Left lung (tissue), 10 donors: Measurements from ENCODE around the gene FGF8. TPM values are rescaled to one million over a fixed set of nuclear protein-coding genes. Genes with fewer than 3 reads are reported as not detected.

Experiments used
- ATAC-seq: fragments of 200-7000 bp; cut with Tn5 transposase; one replicate; pipeline ENCODE4 v1.9.1; 2020; ENCODE audit warnings: moderate library complexity
- DNase-seq, 4 donors: peaks; one replicate each; pipeline ENCODE4 v3.0.0-alpha.2; 2013 to 2020
- H3K27ac ChIP-seq, 2 donors: fragments of 200-600 bp; sonication (generic) in 1 of 2; one replicate each; pipeline versions ENCODE4 v1.5.0 to v1.8.0; 2020 to 2021
- H3K27me3 ChIP-seq, 2 donors: fragments of 200-600 bp; sonication (generic) in 1 of 2; one replicate each; pipeline versions ENCODE4 v1.5.0 to v1.8.0; 2020 to 2021
- H3K36me3 ChIP-seq, 2 donors: fragments of 200-600 bp; sonication (generic) in 1 of 2; one replicate each; pipeline versions ENCODE4 v1.5.0 to v1.8.0; 2020 to 2021
- H3K4me1 ChIP-seq, 2 donors: fragments of 200-600 bp; one replicate each; pipeline ENCODE4 v1.8.0; 2021
- H3K4me3 ChIP-seq, 2 donors: fragments of 200-600 bp; sonication (generic) in 1 of 2; one replicate each; pipeline versions ENCODE4 v1.5.0 to v1.8.0; 2020 to 2021; ENCODE audit warnings: mild to moderate bottlenecking in 1 of 2
- H3K9me3 ChIP-seq, 2 donors: fragments of 200-600 bp; sonication (generic) in 1 of 2; one replicate each; pipeline versions ENCODE4 v1.5.0 to v1.8.0; 2020 to 2021
- CTCF ChIP-seq, 2 donors: fragments of 200-600 bp; sonication (generic) in 1 of 2; IDR thresholded peaks; one replicate each; pipeline versions ENCODE4 v1.5.0 to v1.8.0; 2021; ENCODE audit warnings: antibody characterized with exemption in 2 of 2
- intact Hi-C, 2 donors: fragments of 100-400 bp; cut with DNase I; formaldehyde crosslinking; loops; one replicate each; pipeline versions ENCODE4 v1.11.2 to v1.14.2; 2022
- polyA plus RNA-seq, 6 donors: library from polyadenylated mRNA; unstranded; fragments of 120-200 nt; gene quantifications; one replicate each; pipeline ENCODE4 v1.2.1, GENCODE V29; 2013; ENCODE audit not compliant: insufficient read length in 6 of 6
- total RNA-seq, 2 donors: library from RNA; stranded (reverse); fragmentation: NEBNext Ultra II Directional; extraction: Animal tissue kit (Norgen Biotek cat#: 25700); gene quantifications; one replicate each; pipeline ENCODE4 v1.2.1, GENCODE V29; 2021
- donor health status: DM: no; HTN: yes; CAD: no.
- donor health status: DM: no; HTN: no; CAD: no.

Gene FGF8
- total and polyA plus RNA-seq, 8 donors = 0.15 TPM; not detected in 7

- TF ChIP-seq CTCF (IDR thresholded peaks at IDR 0.05) = no peak
- ATAC-seq = no peak
- Histone ChIP-seq H3K9me3 (no peaks in the 10 kb centered on the region), H3K4me1 (no peaks in the 10 kb centered on the region), H3K27ac (no peak overlapping the region), H3K36me3 (no peaks in the 10 kb centered on the region), H3K27me3 (no peaks in the 10 kb centered on the region), H3K4me3 (no peak overlapping the region)
- intact Hi-C loops = no loop called here
- DNase-seq = no peak
These were observed 55.2 kb downstream of the FGF8 start for GRCh38 chr10:101720606-101721230.

Other genes with a start within 250 kb of the FGF8 start
- 10 to 100 TPM; 22.2 to 27.8 TPM for gene POLL, start 187.9 kb downstream of the FGF8 start, total RNA-seq
- 10 to 100 TPM; 29.7 to 39.0 (median 36.1) TPM for gene POLL, start 187.9 kb downstream of the FGF8 start, polyA plus RNA-seq
- 10 to 100 TPM; 13.5 TPM for gene DPCD, start 187.8 kb downstream of the FGF8 start, total RNA-seq
- 10 to 100 TPM; 27.6 to 36.1 (median 33.5) TPM for gene DPCD, start 187.8 kb downstream of the FGF8 start, polyA plus RNA-seq
- gene FBXW4, start 80.9 kb downstream of the FGF8 start, total RNA-seq = 10 to 100 TPM; 53.7 to 57.0 TPM
- 10 to 100 TPM; 40.0 to 53.2 (median 48.0) TPM for gene FBXW4, start 80.9 kb downstream of the FGF8 start, polyA plus RNA-seq
- 10 to 100 TPM; 30.7 to 31.7 TPM for gene NPM3, start 7.3 kb upstream of the FGF8 start, total RNA-seq
- 10 to 100 TPM; 43.1 to 54.9 (median 52.1) TPM for gene NPM3, start 7.3 kb upstream of the FGF8 start, polyA plus RNA-seq
- gene OGA, start 42.3 kb upstream of the FGF8 start, total RNA-seq = 10 to 100 TPM; 72.6 to 87.0 TPM
- gene OGA, start 42.3 kb upstream of the FGF8 start, polyA plus RNA-seq = 100 to 1,000 TPM; 224 to 288 (median 245) TPM
- 1 to 10 TPM; 2.2 to 2.3 TPM for gene KCNIP2, start 67.7 kb upstream of the FGF8 start, total RNA-seq
- gene KCNIP2, start 67.7 kb upstream of the FGF8 start, polyA plus RNA-seq = 1 to 10 TPM; 5.3 to 9.0 (median 8.4) TPM